DMS114 treated with DMSO at 0.1 percent for 48 hours (cell line): ENCODE results near the gene COG3.
"Not testable (repeated sequence)": the region's sequence is repeated elsewhere in the genome, so short reads cannot be mapped to it uniquely, and the experiment has no call there.

ENCODE experiments used
- DNase-seq: peaks from one replicate; lab custom pipeline; 2025; ENCODE audit not compliant: unreplicated experiment; lab: John Stamatoyannopoulos, UW

Gene COG3, protein sequence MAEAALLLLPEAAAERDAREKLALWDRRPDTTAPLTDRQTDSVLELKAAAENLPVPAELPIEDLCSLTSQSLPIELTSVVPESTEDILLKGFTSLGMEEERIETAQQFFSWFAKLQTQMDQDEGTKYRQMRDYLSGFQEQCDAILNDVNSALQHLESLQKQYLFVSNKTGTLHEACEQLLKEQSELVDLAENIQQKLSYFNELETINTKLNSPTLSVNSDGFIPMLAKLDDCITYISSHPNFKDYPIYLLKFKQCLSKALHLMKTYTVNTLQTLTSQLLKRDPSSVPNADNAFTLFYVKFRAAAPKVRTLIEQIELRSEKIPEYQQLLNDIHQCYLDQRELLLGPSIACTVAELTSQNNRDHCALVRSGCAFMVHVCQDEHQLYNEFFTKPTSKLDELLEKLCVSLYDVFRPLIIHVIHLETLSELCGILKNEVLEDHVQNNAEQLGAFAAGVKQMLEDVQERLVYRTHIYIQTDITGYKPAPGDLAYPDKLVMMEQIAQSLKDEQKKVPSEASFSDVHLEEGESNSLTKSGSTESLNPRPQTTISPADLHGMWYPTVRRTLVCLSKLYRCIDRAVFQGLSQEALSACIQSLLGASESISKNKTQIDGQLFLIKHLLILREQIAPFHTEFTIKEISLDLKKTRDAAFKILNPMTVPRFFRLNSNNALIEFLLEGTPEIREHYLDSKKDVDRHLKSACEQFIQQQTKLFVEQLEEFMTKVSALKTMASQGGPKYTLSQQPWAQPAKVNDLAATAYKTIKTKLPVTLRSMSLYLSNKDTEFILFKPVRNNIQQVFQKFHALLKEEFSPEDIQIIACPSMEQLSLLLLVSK

DNA sequence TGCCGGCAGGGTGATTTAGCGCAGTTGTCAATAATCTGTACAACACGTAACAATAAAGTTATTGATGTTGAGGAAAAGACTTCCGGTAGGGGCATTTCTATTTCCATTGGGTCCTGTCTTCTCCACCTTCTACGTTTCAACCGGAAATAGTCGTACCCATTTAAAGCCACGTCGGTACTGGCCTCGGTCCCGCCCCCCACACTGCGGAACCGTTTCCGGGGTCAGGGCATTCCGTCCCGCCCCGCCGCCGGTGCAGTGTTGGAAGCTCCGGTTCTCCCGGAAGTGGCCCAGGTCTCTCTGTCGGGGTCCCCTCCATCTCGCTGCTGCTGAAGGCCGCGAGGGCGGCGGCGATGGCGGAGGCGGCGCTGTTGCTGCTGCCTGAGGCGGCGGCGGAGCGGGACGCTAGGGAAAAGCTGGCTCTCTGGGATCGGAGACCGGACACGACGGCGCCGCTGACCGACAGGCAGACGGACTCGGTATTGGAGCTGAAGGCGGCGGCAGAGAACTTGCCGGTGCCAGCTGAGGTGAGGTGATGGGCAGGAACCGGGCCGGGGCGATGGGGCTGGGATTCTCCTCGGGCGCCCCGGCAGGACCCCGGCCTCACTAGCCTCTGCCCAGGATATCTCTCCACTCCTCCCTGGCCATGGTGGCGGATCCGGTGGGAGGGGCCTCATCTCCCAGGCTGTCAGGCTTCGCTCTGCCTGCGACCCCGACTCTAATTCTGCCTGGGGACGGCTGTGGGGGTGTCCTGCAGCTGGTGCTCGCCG lies at the start of gene COG3:
Gene COG3, plus strand, starts transcription at position 253 of the 767 bp plus-strand sequence. Its CDS starts 98 bp downstream, at position 351.
- peak; percentile 92 for DNase-seq

DNA sequence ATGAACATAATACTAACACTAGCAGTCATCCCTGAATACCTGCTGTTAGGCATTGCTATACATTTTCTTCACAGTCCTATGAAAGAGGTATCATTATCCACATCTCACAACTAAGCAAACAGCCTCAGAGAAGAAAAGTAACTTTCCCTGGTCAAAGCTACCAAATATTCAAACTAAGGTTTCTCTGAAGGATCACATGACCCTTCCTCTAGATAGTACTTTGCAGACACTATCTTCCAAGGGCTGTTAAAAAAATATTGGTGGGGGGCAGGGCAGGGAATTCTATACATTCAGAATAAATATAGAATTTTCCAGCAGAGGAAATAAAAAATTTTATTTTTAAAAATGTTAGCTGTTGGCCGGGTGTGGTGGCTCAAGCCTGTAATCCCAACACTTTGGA lies 49.6 kb upstream of the COG3 start:
- DNase-seq, result no peak

DNA sequence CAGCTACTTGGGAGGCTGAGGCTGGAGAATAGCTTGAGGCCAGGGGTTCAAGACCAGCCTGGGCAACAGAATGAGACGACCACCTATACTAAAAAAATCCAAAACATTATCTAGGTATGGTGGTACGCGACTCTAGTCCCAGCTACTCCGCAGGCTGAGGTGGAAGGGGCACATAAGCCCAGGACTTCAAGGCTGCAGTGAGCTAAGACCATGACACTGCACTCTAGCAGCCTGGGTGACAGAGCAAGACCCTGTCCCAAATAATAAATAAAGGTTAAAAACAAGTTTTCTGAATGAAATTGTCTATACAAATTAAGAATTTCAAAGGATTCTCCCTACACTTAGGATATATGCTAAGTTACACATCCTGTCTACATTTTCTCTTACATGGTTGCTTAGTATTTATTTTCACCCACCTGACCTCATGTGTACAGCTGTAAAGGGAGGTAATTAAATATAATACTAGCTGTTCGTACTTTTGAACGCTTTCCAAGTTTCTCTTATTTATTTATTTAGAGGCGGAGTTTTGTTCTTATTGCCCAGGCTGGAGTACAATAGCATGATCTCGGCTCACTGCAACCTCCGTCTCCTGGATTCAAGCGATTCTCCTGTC lies 48.1 kb upstream of the COG3 start:
- no peak for DNase-seq

DNA sequence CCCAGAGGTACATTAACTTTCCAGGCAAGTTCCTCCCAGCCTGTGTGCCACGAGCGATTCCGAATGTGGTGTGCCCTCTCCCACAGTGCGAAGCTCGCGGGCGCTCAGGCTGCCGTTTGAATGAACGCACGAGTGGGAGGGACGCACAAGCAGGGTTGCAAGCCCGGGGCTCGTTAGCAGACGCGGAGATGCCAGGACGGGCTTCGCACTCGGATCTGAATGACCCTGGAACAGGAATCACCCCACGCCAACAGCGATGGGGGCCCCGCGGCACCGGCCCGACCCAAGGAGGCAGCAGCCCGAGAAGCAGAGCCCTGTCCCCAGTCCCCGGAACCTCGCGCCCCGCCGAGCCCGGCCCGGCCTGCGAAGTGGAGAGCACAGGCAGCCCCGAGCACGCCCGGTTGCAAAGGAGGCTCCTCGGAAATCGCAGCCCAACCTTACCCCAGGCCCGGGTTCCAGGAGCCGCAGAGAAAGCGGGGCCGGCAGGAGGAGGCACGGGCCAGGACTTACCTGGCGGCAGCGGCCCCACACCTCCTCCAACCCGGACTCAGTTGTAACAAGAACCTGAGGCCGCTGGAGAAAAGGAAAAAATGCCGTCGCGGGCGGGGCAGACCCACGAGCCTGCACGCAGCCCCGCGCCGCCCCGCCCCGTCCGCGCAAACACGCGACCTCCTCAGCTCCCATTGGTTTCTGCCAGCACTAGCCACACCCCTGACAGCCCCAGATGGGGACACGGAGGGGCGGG lies 46.8 kb upstream of the COG3 start, which contains the start of gene SLC25A30:
Gene SLC25A30, minus strand, starts transcription at position 584 of the 745 bp plus-strand sequence. CDS start 6,948 bp downstream, outside the sequence.
- peak; percentile 70 for DNase-seq

DNA sequence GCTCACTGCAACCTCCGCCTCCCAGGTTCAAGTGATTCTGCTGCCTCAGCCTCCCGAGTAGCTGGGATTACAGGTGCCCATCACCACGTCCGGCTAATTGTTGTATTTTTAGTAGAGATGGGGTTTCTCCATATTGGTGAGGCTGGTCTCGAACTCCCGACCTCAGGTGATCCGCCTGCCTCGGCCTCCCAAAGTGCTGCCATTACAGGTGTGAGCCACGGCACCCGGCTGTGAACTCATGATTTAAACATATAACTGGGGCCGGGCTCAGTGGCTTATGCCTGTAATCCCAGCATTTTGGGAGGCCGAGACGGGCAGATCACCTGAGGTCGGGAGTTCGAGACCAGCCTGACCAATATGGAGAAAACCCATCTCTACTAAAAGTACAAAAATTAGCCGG lies 45.4 kb upstream of the COG3 start:
- DNase-seq, result not testable (repeated sequence)

DNA sequence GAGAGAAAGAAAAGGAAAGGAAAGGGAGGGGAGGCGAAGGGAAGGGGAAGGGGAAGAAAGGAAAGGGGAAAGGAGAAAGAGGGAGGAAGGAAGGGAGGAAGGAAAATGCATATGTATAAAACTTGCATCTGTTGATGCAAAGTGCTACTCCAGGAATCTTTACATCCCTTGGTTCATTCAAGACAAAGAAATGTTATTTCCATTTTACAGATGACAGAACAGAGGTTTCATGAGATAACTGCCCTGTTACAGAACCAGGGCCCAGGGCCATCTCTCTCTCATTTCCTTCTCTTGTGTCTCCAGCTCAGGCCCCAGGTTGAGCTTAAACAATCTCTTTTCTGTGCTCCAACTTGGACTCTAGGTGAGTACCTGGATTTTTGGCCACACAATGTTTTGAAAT lies 44.8 kb upstream of the COG3 start:
- no peak for DNase-seq

DNA sequence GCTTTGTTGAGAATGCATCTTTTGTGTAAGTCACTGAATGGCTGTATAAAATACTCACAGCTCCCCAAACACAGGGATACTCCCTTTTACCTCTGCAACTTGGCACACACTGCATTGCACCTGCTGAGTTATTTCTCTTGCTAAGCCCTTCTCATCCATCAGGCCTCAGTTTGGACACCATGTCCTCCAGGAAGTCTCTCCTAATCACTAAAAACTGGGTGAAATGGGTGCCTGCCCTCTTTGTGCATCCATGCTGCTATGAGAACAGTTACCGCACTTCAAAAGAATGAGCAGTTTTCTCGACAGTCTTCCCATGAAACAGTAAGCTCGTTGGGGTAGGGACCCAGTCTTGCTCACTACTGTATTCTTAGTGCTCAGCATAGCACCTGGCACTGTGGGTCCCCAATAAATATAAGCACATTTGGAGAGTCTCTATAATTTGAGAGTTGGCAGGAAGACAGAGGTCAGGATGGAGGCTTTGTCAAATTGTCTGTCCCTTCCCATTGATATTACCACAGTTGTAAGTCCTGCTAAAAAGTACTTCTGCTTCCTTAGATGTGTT lies 41.9 kb upstream of the COG3 start:
- DNase-seq, result no peak

DNA sequence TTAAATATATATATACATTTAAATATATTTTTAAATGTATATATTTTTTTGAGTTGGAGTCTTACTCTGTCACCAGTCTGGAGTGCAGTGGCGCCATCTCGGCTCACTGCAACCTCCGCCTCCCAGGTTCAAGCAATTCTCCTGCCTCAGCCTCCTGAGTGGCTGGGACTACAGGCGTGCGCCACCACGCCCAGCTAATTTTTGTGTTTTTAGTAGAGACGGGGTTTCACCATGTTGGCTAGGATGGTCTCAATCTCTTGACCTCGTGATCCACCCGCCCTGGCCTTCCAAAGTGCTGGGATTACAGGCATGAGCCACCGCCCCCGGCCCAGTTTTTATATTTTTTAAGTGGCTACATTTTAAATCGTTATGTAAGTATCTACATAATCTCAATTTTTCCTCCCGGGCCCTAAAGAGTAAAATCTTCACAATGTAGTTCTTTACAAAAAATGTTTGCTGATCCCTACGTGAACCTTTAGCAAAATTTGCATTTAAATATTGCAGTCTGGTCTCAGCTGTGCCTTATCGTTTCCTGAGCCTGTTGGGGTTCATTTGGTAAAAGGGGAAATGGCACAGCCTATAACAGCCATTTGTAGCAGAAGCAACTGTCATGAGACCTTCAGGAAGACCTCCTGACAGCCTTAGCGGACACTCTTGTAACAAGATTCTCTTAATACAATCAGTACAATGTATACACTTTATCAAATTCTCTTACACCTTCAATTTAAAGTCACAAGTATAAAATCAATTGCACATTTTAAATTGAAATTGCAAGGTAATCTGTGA lies 38.5 kb upstream of the COG3 start:
- not testable (repeated sequence) for DNase-seq

DNA sequence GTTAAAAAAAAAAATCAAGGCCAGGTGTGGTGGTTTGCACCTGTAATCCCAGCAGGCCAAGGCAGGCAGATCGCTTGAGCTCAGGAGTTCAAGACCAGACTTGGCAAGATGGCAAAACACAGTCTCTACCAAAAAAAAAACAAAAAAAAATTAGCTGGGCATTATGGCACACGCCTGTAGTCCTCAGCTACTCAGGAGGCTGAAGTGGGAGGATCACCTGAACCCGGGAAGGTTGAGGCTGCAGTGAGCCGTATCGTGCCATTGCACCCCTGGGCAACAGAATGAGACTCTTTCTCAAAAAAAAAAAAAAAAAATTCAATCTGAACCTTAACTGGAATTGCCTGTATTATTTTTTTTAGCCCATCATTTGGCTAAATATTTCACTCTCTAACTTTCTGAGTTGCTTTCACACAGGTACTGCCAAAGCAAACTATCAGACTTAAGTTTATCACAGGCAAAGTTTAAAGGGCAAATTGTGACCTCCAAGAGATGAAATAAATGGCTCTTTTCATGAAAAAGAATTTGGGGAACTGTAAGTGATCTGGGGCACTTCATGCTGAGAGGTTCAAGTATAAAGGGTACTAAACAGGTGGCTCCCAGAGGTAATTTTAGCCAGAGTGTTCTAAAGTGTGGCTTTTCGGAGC lies 31.9 kb upstream of the COG3 start:
- DNase-seq, result no peak

DNA sequence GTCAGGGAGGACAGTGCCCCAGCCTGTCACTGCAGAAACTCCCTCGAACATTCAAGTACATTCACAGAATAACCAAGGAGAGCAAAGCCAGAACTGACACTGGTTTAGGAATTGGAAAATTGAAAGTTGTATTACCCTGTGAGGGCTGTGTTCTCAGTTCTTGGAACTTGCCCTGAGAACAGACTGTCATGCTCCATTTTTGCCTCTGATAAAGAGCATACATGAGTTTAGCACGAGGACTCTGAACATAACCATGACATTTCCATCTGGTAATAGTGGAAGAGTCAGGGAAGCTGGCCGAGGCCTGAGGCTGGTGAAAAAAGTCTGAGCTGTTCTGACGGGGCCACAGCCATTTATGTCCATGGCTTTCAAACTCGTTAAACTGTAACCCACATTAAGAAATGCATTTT lies 31.4 kb upstream of the COG3 start:
- DNase-seq, result no peak

DNA sequence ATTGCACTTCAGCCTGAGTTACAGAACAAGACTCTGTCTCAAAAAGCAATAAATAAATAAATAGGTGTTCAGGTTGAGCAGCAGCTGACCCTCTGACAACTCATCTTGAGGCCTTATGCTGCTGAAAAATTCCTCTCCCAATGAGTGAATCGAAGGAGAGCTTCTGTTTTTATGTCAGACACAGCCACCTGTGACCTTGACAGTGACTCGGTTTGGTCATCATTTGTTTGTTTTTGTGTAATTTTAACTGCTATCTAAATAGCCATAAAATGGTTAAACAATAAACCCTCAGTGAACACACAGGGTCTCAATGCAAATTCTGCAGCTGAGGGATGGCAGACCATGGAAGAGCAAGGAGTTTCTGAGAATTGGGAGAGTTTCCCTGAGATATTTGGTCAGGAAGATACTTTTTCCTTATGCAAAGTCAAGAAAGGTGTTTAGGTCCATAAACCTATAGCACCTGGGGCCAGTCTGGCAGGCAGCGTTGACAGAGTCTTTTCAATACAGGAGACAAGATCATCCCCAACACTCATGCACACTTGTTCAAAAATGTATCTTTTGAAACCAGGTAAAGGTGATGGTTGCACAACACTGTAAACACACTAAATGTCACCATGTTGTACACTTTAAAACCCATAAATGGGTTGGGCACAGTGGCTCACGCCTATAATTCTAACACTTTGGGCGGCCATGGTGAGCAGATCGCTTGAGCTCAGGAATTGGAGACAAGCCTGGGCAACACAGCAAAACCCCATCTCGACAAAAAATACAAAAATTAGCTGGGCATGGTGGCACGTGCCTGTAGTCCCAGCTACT lies 30.0 kb upstream of the COG3 start:
- no peak for DNase-seq

DNA sequence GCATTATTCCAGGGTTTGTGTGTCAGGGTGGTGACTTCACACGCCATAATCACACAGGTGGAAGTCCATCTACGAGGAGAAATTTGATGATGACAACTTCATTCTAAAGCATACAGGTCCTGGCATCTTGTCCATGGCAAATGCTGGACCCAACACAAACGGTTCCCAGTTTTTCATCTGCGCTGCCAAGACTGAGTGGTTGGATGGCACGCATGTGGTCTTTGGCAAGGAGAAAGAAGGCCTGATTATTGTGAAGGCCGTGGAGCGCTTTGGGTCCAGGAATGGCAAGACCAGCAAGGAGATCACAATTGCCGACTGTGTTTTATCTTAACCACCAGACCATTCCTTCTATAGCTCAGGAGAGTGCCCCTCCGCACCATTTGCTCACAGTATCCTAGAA lies 28.4 kb upstream of the COG3 start:
- DNase-seq, result no peak

DNA sequence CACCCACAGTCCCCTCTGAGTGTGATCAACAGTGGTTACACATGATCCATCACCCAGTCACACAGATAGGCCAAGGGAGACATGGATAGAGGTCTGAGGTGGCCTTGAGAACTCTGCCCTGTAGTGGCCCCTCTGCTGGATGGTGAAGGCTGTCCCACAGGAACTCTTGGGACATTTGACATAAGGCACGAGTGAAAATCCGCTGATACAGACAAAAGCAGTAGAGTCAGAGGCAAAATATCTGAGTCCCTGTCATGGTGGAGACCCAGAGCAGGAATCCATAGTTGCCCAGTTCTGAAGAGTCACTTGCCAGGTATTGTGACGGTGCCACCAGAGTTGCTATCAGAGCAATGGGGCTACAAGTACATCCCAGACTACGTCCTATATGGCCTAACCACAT lies 27.8 kb upstream of the COG3 start:
- DNase-seq, result no peak

DNA sequence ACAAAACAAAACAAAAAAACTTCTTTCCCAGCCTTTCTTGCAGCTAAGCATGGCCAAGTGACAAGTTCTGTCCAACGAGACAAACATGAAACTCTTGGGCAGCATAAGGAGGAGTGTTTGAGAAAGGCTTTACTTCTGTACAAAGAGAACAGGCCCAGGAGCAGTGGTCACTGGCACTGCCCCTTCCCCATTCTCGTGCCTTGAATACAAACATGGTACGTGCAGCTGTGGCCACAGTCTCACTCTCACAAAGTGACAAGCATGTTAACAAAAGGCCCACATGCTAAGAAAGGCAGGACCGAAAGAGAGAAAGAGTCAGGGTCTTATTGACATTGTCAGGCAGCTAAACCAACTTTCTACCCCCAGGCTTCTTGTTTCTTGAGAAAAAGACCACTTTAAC lies 26.8 kb upstream of the COG3 start:
- no peak for DNase-seq

DNA sequence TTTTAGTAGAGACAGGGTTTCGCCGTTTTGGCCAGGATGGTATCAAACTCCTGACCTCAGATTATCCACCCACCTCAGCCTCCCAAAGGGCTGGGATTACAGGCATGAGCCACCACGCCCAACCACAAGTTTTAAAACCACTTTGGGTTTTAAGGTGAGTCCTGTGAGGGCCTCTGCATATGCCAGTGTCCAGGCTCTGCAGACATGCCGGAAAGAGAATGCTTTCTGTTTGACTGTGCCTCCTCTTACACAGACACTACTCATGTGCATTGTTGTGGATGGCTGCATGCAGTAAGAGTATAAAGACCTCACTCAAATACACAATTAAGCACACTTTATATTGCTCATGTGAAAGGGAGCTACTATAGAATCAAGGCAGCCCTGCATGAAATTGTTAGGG lies 25.7 kb upstream of the COG3 start:
- no peak for DNase-seq

DNA sequence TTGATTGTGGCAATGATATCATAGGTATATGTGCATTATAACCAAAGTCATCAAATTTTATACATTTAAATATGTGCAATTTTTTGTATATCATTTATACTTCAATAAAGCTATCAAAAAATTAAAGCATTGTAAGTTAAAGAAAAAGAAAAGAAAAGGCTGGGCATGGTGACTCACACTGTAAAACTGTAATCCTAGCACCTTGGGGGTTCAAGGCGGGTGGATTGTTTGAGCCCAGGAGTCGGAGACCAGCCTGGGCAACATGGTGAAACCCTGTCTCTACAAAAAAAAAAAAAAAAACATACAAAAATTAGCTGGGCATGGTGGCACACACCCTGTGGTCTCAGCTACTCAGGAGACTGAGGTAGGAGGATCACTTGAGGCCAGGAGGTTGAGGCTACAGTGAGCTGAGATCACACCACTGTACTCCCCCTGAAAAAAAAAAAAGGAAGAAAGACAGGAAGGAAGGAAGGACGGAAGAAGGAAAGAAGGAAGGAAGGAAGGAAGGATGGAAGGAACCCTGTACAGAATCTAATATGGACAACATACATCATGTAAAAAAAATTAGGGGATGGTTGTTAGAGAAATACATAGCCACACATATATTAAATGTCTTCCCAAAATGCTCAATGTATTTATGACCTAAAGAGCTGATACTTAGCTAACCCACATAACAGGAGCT lies 24.8 kb upstream of the COG3 start:
- DNase-seq, result no peak

DNA sequence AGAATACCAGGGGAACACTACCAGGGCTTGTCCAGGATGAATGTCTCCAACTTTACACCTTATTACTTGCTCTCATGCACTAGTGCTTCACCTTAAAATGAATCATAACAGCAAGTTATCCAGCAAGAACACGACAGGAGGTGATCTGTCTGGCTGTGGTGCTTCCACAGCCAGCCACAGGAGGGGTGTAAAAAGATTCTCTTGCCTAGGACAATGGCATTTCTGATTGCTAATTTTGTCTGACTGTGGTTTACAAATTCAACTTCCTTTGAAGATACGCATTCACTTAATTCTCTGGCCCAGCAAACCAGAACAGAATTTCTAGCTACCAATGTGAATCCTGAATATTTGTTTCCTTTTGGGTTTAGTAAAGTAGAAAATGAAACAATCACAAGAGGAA lies 23.1 kb upstream of the COG3 start:
- no peak for DNase-seq
